Omental fat pad (tissue), 4 donors: ENCODE results near the gene LRRIQ1. TPM values are rescaled to one million over a fixed set of nuclear protein-coding genes. Genes with fewer than 3 reads are reported as not detected.

Experiments
- ATAC-seq: fragments of 150-250 bp; one replicate; pipeline ENCODE4 v1.9.1; 2016; ENCODE audit warnings: mild to moderate bottlenecking, moderate library complexity; ENCODE audit not compliant: low FRiP score
- DNase-seq: peaks from one replicate; pipeline ENCODE4 v3.0.0-alpha.2; 2019; ENCODE audit warnings: low spot score
- total RNA-seq, 4 donors: library from RNA; depleted of rRNA; stranded (reverse); fragments of >200 nt; gene quantifications; one replicate each; pipeline ENCODE4 v1.1.0, GENCODE V29; 2016
- TF ChIP-seq, protein P1 (sequence below), 3 donors: fragments of 450-650 bp; IDR thresholded peaks; one replicate each; pipeline ENCODE4 v1.5.1; 2016 to 2017; ENCODE audit warnings: antibody characterized with exemption in 3 of 3, mild to moderate bottlenecking in 3 of 3, moderate library complexity in 2 of 3

Gene LRRIQ1
- total RNA-seq, 4 donors from 2014 or later = 0.13 to 1.4 TPM; not detected in 2

DNA sequence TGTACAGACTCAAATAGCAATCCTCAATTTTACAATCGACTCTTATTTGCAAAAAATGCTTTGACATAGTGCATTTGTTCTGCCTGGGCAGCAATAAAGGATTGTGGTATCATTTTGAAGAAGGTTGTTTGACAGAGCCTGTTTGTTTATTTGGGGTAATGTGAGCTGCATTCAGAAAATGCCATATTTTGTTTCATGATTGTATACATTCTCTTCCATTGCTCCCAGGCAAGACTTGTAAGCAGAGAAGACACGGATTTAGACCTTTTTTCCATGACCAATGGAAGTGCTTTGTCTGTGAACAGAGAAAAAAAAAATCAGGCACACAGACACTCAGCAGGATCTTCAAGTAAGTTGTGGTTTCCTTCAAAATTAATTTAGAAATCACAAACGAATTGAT is 208.4 kb downstream of the LRRIQ1 start:
- no peak for DNase-seq
- TF ChIP-seq, protein P1, sequence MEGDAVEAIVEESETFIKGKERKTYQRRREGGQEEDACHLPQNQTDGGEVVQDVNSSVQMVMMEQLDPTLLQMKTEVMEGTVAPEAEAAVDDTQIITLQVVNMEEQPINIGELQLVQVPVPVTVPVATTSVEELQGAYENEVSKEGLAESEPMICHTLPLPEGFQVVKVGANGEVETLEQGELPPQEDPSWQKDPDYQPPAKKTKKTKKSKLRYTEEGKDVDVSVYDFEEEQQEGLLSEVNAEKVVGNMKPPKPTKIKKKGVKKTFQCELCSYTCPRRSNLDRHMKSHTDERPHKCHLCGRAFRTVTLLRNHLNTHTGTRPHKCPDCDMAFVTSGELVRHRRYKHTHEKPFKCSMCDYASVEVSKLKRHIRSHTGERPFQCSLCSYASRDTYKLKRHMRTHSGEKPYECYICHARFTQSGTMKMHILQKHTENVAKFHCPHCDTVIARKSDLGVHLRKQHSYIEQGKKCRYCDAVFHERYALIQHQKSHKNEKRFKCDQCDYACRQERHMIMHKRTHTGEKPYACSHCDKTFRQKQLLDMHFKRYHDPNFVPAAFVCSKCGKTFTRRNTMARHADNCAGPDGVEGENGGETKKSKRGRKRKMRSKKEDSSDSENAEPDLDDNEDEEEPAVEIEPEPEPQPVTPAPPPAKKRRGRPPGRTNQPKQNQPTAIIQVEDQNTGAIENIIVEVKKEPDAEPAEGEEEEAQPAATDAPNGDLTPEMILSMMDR (IDR thresholded peaks at IDR 0.05) = no peak

DNA sequence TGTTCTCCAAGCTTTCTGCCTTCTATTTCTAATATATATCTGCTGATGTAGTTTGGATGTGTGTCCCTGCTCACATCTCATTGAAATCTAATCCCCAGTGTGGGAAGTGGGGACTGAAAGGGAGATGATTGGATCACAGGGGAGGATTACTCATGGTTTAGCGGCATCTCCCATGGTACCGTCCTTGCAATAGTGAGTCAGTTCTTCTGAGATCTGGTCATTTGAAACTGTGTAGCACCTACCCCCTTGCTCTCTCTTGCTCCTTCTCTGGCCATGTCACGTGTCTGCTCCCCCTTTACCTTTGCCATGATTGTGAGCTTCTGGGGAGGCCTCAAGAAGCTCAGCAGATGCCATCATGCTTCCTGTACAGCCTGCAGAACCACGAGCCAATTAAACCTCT is 217.7 kb downstream of the LRRIQ1 start:
- ATAC-seq (no peak), DNase-seq (no peak)
- TF ChIP-seq, protein P1 (IDR thresholded peaks at IDR 0.05) = no peak

More for the DNA sequence above, 208.4 kb downstream of the LRRIQ1 start:
- ATAC-seq = no peak

DNA sequence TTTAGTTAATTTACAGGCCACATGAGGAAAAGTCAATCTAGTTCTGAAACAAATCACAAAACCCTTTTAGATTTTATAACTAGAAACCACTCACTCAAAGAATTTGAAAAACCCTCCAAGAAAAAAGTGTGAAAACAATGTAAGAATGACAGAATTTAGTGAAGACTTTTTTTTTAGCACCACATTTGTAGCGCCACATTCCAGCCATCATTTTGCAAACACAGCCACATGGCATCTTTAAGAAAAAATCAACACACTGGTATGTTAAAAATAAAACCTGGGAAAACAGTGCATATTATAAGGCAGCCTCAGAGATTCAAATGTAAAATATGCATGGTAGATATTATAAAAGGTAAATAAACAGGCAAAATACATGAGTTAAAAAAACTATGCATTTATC is 221.5 kb downstream of the LRRIQ1 start:
- DNase-seq (no peak), ATAC-seq (no peak)
- TF ChIP-seq, protein P1 (IDR thresholded peaks at IDR 0.05) = no peak

DNA sequence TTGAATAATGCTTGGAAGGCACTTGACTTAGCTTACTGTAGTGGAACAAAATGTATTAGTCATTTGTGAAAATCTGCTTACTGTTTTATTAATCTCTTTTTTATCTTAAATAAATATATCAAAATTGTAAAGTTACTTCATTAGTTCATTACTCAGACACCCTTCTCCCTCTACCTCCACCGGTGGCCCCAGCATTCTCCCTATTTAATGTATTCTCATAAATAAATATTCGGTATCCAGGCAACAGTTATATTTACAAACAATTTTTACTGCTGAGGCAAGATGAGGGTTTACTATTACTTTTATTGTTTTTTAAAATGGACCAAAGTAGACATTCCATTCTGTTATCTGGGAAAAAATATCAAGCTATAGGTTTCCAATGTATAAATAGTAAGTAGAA is 224.3 kb downstream of the LRRIQ1 start:
- no peak for DNase-seq
- TF ChIP-seq, protein P1 (IDR thresholded peaks at IDR 0.05) = no peak
- ATAC-seq = no peak

DNA sequence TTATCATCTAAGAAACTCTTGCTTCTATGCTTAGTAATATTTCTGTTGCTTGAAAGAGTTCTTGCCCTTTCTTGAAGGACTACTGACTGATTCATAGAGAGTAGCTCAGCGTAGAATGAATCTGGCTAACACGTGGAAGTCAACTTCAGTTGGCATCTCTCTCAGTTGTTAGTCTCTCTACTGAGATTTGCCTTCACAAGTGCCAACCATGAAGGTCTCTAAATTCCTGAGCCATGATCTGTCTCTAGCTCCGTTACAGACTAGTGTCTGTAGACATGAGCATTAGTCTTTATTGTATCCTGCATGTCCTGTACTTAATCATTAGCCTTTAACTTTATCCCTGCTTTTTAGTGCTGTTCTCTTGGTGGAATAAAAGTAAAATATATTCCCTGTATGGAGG is 224.7 kb downstream of the LRRIQ1 start:
- ATAC-seq (no peak), DNase-seq (no peak)
- TF ChIP-seq, protein P1 (IDR thresholded peaks at IDR 0.05) = no peak

DNA sequence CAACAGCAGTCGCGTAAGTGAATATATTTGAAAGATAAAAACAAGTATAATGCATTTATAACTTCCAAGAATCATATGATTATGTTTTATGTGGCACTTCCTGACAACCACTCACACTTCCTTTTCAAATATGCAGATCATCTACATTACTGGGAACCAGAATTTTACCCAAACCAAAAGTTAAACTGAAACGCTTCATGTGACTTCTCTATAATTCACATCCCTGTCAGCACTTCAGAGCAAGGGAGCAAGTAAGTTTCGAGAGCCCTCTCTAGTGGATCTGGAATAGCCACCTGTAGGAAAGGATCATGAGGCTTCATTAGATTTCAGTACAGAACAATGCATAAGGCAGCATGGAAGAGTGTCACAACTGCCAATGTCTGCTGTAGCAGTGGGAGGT is 230.2 kb downstream of the LRRIQ1 start:
- no peak for DNase-seq
- TF ChIP-seq, protein P1 (IDR thresholded peaks at IDR 0.05) = no peak
- ATAC-seq = no peak

DNA sequence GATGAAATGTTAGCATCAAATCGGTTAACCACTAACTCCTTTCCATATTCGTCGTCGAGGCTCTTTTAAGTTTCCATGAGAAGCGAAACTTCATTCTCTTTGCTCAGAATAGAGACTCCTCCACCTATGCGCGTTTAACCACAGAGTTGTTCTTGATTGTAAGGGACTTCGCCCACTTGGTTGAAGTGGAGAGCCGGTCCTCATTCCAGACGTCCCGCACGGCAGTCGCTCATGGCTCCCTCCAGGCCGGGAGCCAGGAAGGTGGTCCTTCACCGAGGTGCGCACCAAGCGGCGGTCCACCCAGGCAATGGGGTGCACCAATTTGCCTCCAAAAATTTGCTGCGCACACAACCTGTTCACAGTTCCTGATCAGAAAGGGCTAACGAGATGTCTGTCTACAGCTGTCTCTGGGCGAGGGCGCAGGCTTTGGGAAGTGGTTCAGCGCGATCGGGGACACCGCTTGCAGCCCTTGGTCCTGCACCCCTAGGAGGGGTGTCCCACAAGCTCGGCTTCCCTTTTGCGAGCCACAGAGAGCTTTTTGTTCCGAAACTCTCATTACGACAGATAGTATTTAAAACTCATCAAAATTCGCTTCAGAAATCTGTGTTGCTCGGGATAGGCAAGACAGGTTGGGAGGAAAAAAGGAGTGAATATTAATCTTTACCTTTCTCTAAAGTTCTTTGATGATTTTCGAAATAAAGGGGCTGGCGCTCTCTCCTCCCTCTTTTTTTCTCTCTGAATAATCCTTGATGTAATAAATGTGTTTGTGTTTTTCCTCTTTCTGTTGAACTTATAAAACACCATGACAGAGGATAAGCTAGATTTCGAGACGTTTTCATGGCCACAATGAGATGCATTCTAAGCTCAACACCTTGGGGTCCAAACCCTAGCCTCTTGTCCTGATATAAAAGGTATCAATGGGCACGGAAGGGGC is 237.5 kb downstream of the LRRIQ1 start:
- TF ChIP-seq, protein P1 (IDR thresholded peaks at IDR 0.05) = no peak
- DNase-seq (no peak), ATAC-seq (no peak)
